ENCODE results near the gene MMADHC. TPM values are rescaled to one million over a fixed set of nuclear protein-coding genes. Genes with fewer than 3 reads are reported as not detected.

MMADHC gene
- total RNA-seq, 1 experiment from 2014 or later: 149 TPM

DNA sequence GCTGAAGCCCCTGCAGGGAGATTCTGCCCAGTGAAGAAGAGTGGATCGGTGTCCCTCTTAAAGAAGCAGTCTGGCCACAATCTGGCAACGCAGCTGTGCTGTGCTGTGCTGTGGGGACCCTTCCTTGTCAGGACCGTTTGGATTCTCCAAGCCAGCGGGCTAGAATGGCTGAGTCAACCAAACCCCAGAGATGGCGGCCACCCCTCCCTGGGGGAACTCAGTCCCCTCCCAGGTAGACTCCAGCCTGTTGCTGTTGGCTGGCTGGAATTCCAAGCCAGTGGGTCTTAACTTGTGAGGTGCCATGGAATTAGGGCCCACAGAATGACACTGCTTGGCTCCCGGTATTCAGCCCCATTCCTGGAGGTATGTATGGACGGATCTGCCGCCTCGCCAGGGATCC is 62.3 kb downstream of the MMADHC start:
- H2AK5ac ChIP-seq (ENCODE audit: insufficient read length, low read length): no peak overlapping the region
- H3K4me1 ChIP-seq (ENCODE audit: insufficient read depth, low read length): no peaks in the 10 kb centered on the region; the same call in 1 of the 2 replicates
- H3K56ac ChIP-seq (ENCODE audit: insufficient read length, low read depth, low read length): no peak overlapping the region
- Mint-ChIP-seq H3K9me3 (peaks cover 5 to 11% of the 10 kb centered on the region in 2 experiments; a peak in 1 of 5 replicates), H3K36me3 (ENCODE audit: insufficient read depth in 1 of 3, low read depth in 3 of 3) (peaks cover 0 to 1% (median 0%) of the 10 kb centered on the region in 3 experiments; a peak in 2 of 7 replicates), H3K4me3 (no peak overlapping the region), H3K27me3 (ENCODE audit: low read depth) (peaks cover 3% of the 10 kb centered on the region), H3K4me1 (peaks cover 3 to 7% of the 10 kb centered on the region in 2 experiments; a peak in 2 of 4 replicates), H3K27ac (no peak overlapping the region)
- no peak overlapping the region for H3K18ac ChIP-seq (ENCODE audit: insufficient read length, low read depth, low read length)
- no peak overlapping the region for H2BK20ac ChIP-seq (ENCODE audit: low read depth, low read length, poor library complexity, severe bottlenecking)
- H2BK5ac ChIP-seq (ENCODE audit: insufficient read length, low read length): no peak overlapping the region
- H2BK12ac ChIP-seq (ENCODE audit: insufficient read length, low read depth, low read length): no peak overlapping the region
- no peaks in the 10 kb centered on the region for H3K79me1 ChIP-seq (ENCODE audit: insufficient read depth, low read depth, low read length, poor library complexity, severe bottlenecking)
- H3K23ac ChIP-seq (ENCODE audit: insufficient read length, low read depth, low read length): no peak overlapping the region
- H3K9ac ChIP-seq (ENCODE audit: extremely low read depth, insufficient read length, low read length): no peak overlapping the region
- no peak overlapping the region for H3K27ac ChIP-seq (ENCODE audit: insufficient read length, low read depth, low read length)
- no CpG with 5 or more reads among the region's 9 CpGs for WGBS (ENCODE audit: extremely low coverage, insufficient read length, low lambda C conversion rate)
- H4K20me1 ChIP-seq (ENCODE audit: control insufficient read depth, insufficient read depth, insufficient read length): no peaks in the 10 kb centered on the region
- no peak overlapping the region for H3K14ac ChIP-seq (ENCODE audit: insufficient read depth, low read length)
- H3K9me3 ChIP-seq (ENCODE audit: control insufficient read depth, low read depth, low read length): no peaks in the 10 kb centered on the region
- H3K4ac ChIP-seq (ENCODE audit: low read depth, low read length): no peak overlapping the region
- no peak overlapping the region for H2AFZ ChIP-seq (ENCODE audit: low read length)
- no peak overlapping the region for H2BK120ac ChIP-seq (ENCODE audit: low read depth, low read length, poor library complexity, severe bottlenecking)
- no peak for DNase-seq
- no peak overlapping the region for H3K4me2 ChIP-seq (ENCODE audit: insufficient read depth, insufficient read length, low read length)
- H4K91ac ChIP-seq (ENCODE audit: insufficient read length, low read depth, low read length): no peak overlapping the region
- H2BK15ac ChIP-seq (ENCODE audit: low read depth, low read length): no peak overlapping the region
- H4K5ac ChIP-seq (ENCODE audit: insufficient read length, low read depth, low read length): no peak overlapping the region
- TF ChIP-seq CTCF (conservative IDR thresholded peaks at IDR 0.05): no peak
- no peaks in the 10 kb centered on the region for H3K27me3 ChIP-seq (ENCODE audit: insufficient read depth, low read length)
- no peak overlapping the region for H3T11ph ChIP-seq (ENCODE audit: low read length)
- no peaks in the 10 kb centered on the region for H3K79me2 ChIP-seq (ENCODE audit: insufficient read depth, low read length)
- no peak overlapping the region for H4K8ac ChIP-seq (replicated peaks; ENCODE audit: insufficient read length, low read depth, low read length)
- no peaks in the 10 kb centered on the region for H3K23me2 ChIP-seq (ENCODE audit: insufficient read length, low read depth, low read length, poor library complexity, severe bottlenecking)

Measured in H9 (cell line).